Thoracic aorta (tissue), 2 donors: Measurements from ENCODE around the gene SPINK6. TPM values are rescaled to one million over a fixed set of nuclear protein-coding genes. Genes with fewer than 3 reads are reported as not detected.

Source experiments
- ATAC-seq: fragments of 150-250 bp; one replicate; pipeline ENCODE4 v1.8.0; 2017; ENCODE audit warnings: low read depth; ENCODE audit not compliant: insufficient number of reproducible peaks, low FRiP score
- DNase-seq: peaks from one replicate; pipeline ENCODE4 v3.0.0-alpha.2; 2020; ENCODE audit warnings: low spot score
- H3K27ac ChIP-seq, 2 donors: fragments of 200-600 bp; sonication (generic); 1 replicate in 1 of 2; 2 replicates in 1 of 2; pipeline ENCODE4 v1.5.1; 2016; ENCODE audit warnings: mild to moderate bottlenecking in 2 of 2, moderate library complexity in 2 of 2
- H3K27me3 ChIP-seq: fragments of 200-600 bp; sonication (generic); replicated peaks from 2 replicates; pipeline ENCODE4 v1.6.0; 2016; ENCODE audit warnings: mild to moderate bottlenecking; ENCODE audit not compliant: insufficient read depth
- H3K36me3 ChIP-seq: fragments of 200-600 bp; sonication (generic); one replicate; pipeline ENCODE4 v1.5.1; 2016
- H3K4me1 ChIP-seq, 2 donors: fragments of 200-600 bp; sonication (generic); 1 replicate in 1 of 2; 2 replicates in 1 of 2; pipeline versions ENCODE4 v1.5.1 to v1.6.0; 2016; ENCODE audit warnings: low read depth in 2 of 2, mild to moderate bottlenecking in 1 of 2; ENCODE audit not compliant: control insufficient read depth in 1 of 2
- H3K4me3 ChIP-seq: fragments of 200-600 bp; sonication (generic); 2 replicates; pipeline ENCODE4 v1.5.1; 2016; ENCODE audit warnings: mild to moderate bottlenecking
- H3K9me3 ChIP-seq: fragments of 200-600 bp; sonication (generic); 2 replicates; pipeline ENCODE4 v1.5.1; 2016
- total RNA-seq, 2 donors: library from RNA; depleted of rRNA; stranded (reverse); fragments of >200 nt; gene quantifications; one replicate each; pipeline versions ENCODE4 v1.1.0 to v1.2.3, GENCODE V29; 2016
- TF ChIP-seq, protein P1 (sequence below): fragments of 200-600 bp; sonication (generic); IDR thresholded peaks from one replicate; pipeline ENCODE4 v1.5.1; 2019; ENCODE audit warnings: antibody characterized with exemption

SPINK6 gene
- total RNA-seq, 2 donors from 2014 or later: not detected

DNA sequence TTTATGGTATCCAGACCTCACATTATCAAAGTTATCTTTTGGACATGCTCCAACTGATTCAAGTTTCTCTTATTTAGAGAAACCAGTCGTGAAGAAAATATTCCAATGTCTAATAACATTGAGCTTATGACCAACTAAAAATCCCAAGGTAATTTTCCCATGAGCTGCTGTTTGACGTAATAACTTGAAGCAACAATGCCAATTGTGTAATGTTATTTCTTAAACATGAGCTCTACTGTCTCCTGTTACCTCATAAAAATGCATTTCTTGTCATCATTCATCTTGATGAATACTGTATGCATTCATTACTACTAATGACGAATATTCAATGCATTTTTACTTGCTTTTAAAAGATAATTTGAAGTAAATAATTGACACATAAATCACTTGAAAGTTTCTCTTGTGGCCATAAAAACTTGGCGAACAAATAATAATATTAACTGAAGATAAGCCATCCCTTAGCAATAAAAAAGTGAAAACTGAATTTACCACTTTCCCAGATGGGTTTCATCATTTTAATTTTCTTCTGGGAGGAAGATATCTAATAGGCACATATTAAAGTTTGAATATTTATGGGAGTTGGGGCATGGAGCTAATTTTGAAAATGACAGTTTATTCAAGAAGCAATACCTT lies 35.1 kb downstream of the SPINK6 start:
- H3K4me3 ChIP-seq: no peak overlapping the region
- TF ChIP-seq, protein P1, sequence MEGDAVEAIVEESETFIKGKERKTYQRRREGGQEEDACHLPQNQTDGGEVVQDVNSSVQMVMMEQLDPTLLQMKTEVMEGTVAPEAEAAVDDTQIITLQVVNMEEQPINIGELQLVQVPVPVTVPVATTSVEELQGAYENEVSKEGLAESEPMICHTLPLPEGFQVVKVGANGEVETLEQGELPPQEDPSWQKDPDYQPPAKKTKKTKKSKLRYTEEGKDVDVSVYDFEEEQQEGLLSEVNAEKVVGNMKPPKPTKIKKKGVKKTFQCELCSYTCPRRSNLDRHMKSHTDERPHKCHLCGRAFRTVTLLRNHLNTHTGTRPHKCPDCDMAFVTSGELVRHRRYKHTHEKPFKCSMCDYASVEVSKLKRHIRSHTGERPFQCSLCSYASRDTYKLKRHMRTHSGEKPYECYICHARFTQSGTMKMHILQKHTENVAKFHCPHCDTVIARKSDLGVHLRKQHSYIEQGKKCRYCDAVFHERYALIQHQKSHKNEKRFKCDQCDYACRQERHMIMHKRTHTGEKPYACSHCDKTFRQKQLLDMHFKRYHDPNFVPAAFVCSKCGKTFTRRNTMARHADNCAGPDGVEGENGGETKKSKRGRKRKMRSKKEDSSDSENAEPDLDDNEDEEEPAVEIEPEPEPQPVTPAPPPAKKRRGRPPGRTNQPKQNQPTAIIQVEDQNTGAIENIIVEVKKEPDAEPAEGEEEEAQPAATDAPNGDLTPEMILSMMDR: no peak

DNA sequence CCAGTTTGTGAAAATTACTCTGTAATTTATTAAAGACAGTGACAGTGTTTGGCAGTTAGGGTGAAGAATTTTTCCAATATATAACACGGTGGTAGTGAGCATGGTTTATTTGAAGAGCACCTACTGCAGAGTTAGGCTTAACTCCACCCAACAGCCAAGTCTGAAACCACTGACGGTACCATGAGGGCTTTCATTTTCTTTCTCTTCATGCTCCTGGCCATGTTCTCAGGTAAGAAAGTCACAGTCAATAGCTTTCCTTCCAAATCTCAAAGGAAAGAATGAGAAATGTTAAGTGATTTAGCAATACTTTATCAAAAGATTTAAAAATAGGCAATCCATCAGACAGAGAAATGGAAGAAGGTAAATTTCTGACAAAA lies 35.6 kb downstream of the SPINK6 start, which contains the start of gene MARCOL:
TSS of gene MARCOL (plus strand) at position 108 of the 377 bp plus-strand sequence. CDS start at position 181, 73 bp downstream.
- no peak within 1 kb of the TSS for H3K27ac ChIP-seq
- H3K4me1 ChIP-seq: no peaks in the 10 kb centered on the region
- no peak for DNase-seq
- no peaks in the 10 kb centered on the region for H3K27me3 ChIP-seq
- H3K4me3 ChIP-seq: no peak within 1 kb of the TSS
- H3K9me3 ChIP-seq: no peaks in the 10 kb centered on the region
- ATAC-seq: no peak
- TF ChIP-seq, protein P1: no peak
- no peaks in the 10 kb centered on the region for H3K36me3 ChIP-seq

More for the DNA sequence above, 35.1 kb downstream of the SPINK6 start:
- ATAC-seq (no peak), DNase-seq (no peak)
- H3K27me3 ChIP-seq: no peaks in the 10 kb centered on the region
- no peaks in the 10 kb centered on the region for H3K36me3 ChIP-seq
- H3K4me1 ChIP-seq: no peaks in the 10 kb centered on the region
- H3K9me3 ChIP-seq: no peaks in the 10 kb centered on the region
- no peak overlapping the region for H3K27ac ChIP-seq

DNA sequence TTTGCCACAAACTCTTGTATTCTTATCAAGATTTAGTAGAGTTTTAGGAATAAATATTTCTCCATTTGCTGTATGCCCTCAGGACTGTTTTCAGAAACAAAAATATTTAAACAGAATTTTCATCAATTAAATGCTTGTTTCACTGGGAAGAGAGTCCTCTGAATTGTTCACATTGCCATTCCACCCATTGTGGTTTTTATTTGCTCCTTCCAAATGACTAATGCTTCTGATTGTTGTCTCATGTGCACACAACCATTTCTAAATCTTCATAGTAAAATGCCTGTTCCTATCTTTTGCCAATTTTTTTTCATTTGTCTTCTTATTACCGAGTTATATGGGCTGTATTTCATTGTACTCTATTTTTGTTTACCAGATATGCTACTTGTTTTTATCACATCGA lies 46.1 kb downstream of the SPINK6 start:
- no peaks in the 10 kb centered on the region for H3K9me3 ChIP-seq
- no peak for ATAC-seq
- TF ChIP-seq, protein P1: no peak
- H3K27me3 ChIP-seq: no peaks in the 10 kb centered on the region
- no peaks in the 10 kb centered on the region for H3K4me1 ChIP-seq
- no peaks in the 10 kb centered on the region for H3K36me3 ChIP-seq
- H3K27ac ChIP-seq: no peak overlapping the region
- DNase-seq: no peak
- no peak overlapping the region for H3K4me3 ChIP-seq

DNA sequence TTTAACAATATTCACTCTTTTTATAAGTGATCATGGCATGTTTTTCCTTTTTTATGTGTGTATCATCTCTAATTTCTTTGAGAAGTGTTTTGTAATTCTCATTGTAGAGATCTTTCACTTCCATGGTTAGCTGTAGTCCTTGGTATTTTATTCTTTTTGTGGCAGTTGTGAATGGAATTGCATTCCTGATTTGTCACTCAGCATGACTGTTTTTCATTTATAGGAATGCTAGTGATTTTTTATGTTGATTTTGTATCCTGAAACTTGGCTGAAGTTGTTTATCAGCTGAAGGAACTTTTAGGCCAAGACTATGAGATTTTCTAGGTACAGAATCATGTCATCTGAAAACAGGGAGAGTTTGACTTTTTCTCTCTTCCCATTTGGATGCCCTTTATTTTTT lies 52.6 kb downstream of the SPINK6 start:
- TF ChIP-seq, protein P1: no peak
- H3K4me1 ChIP-seq: no peaks in the 10 kb centered on the region
- no peaks in the 10 kb centered on the region for H3K27me3 ChIP-seq
- H3K27ac ChIP-seq: no peak overlapping the region
- ATAC-seq (no peak), DNase-seq (no peak)
- no peak overlapping the region for H3K4me3 ChIP-seq
- H3K9me3 ChIP-seq: peaks cover 14% of the 10 kb centered on the region
- H3K36me3 ChIP-seq: no peaks in the 10 kb centered on the region

DNA sequence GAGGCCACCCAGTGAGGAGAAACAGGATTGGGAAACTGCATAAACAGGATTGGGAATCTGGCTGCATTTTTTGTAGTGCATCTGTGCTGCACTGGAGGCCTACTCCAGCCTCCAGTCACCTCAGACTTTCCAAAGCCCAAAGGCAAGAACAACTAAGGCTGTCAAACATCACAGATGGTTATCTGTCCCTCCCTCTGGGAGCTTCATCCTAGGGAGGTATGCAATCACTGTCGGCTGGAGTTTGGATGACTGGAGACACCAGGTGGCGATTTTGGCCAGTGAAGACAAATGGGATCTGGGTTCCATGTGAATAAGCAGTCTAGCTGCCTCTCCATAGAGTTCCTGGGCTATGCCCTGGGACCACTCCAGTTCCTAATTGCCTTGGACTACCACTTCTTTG lies 56.4 kb downstream of the SPINK6 start:
- DNase-seq (no peak), ATAC-seq (no peak)
- TF ChIP-seq, protein P1: no peak
- peaks cover 14% of the 10 kb centered on the region for H3K9me3 ChIP-seq
- H3K4me1 ChIP-seq: no peaks in the 10 kb centered on the region
- H3K27ac ChIP-seq: no peak overlapping the region
- no peaks in the 10 kb centered on the region for H3K27me3 ChIP-seq
- no peak overlapping the region for H3K4me3 ChIP-seq
- no peaks in the 10 kb centered on the region for H3K36me3 ChIP-seq
